Measurements from ENCODE around the gene SPP1. TPM values are rescaled to one million over a fixed set of nuclear protein-coding genes. Genes with fewer than 3 reads are reported as not detected.
"Not testable (repeated sequence)": the region's sequence is repeated elsewhere in the genome, so short reads cannot be mapped to it uniquely, and the experiment has no call there.

SPP1 gene
- total RNA-seq, 4 donors from 2014 or later = 1.4 to 13.6 (median 6.0) TPM; not detected in 1

DNA sequence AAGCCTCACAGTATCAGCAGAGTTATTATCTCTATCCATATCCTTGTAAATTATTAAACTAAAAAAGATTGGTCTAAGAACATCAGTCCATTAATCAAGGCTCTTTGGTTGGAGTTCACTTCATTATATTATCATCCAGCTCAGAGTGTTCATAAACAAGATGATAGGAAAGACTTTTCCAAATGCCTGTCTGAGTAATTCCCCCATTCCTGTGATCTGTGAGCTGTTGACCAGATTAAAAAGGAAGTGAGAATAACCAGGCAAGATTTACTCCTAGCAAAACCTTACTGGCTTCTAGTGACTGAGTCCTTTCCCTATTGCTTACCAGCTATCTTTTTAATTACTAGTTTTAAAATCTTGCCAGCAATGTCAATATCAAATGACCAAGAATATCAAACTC, 46.8 kb downstream of the SPP1 start:
- Histone ChIP-seq H3K9me3 (no peaks in the 10 kb centered on the region), H3K4me1 (peaks cover 10 to 17% of the 10 kb centered on the region in 2 donors), H3K27ac (no peak overlapping the region), H3K4me3 (no peak overlapping the region), H3K36me3 (no peaks in the 10 kb centered on the region), H3K27me3 (no peaks in the 10 kb centered on the region)
- in situ Hi-C loops (cut with MboI; ENCODE audit: low sequenced_read_pairs in 4 of 4) (loop anchor here in 1 of 4 donors (25.0 kb wide), 1 partner anchor 485 kb away; the partner anchor contains the start of gene SPARCL1), intact Hi-C loops (cut with DNase I; ENCODE audit: low total_unique reads) (no loop called here)
- TF ChIP-seq POLR2A (IDR thresholded peaks at IDR 0.05) (no peak), CTCF (IDR thresholded peaks at IDR 0.05 in 4 of 5, conservative IDR thresholded peaks at IDR 0.05 in 1 of 5) (no peak)
- no peak for DNase-seq
- no peak for ATAC-seq

DNA sequence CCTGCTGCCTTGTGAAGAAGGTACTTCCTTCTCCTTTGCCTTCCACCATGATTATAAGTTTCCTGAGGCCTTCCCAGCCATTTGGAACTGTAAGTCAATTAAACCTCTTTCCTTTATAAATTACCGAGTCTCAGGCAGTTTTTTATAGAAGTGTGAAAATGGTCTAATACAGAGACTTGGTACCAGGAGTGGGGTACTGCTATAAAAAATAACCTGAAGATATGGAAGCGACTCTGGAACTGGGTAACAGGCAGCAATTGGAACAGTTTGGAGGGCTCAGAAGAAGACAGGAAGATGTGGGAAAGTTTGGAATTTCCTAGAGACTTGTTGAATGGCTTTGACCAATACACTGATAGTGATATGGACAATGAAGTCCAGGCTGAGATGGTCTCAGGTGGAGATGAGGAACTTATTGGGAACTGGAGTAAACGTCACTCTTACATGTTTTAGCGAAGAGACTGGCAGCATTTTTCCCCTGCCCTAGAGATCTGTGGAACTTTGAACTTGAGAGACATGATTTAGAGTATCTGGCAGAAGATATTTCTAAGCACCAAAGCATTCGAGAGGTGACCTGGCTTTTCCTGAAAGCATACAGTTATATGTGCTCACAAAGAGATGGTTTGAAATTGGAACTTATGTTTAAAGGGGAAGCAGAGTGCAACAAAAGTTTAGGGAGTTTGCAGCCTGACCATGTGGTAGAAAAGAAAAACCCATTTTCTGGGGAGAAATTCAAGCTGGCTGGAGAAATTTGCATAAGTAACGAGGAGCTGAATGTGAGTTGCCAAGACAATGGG, 50.6 kb downstream of the SPP1 start:
- in situ Hi-C loops (cut with MboI; ENCODE audit: low sequenced_read_pairs in 4 of 4) = loop anchor here in 1 of 4 donors (25.0 kb wide), 1 partner anchor 486 kb away; the partner anchor contains the start of gene PYURF
- H3K9me3 ChIP-seq = not testable (repeated sequence)

GRCh38 chr4:88027611-88028608, 52.4 kb downstream of the SPP1 start:
- no peaks in the 10 kb centered on the region for H3K27me3 ChIP-seq
- no peaks in the 10 kb centered on the region for H3K36me3 ChIP-seq
- peak overlapping the region in 1 of 4 donors; percentile 5 for H3K27ac ChIP-seq
- no peak overlapping the region for H3K4me3 ChIP-seq
- no peaks in the 10 kb centered on the region for H3K9me3 ChIP-seq
- H3K4me1 ChIP-seq = no peaks in the 10 kb centered on the region
- DNase-seq (no peak), ATAC-seq (peak in 1 of 2 donors; percentile 36)
- intact Hi-C loops (cut with DNase I; ENCODE audit: low total_unique reads) (no loop called here), in situ Hi-C loops (cut with MboI; ENCODE audit: low sequenced_read_pairs in 4 of 4) (loop anchor here in 1 of 4 donors (25.0 kb wide), 1 partner anchor 484 kb away; the partner anchor contains the start of gene PYURF)
- TF ChIP-seq CTCF (IDR thresholded peaks at IDR 0.05 in 4 of 5, conservative IDR thresholded peaks at IDR 0.05 in 1 of 5) (no peak), POLR2A (IDR thresholded peaks at IDR 0.05) (no peak)

More for the DNA sequence above, 50.6 kb downstream of the SPP1 start:
- H3K4me1 ChIP-seq; DNase-seq; H3K36me3 ChIP-seq; intact Hi-C loops (cut with DNase I; ENCODE audit: low total_unique reads); H3K27me3 ChIP-seq; H3K27ac ChIP-seq; ATAC-seq; H3K4me3 ChIP-seq: not testable (repeated sequence)

GRCh38 chr4:88028946-88029345, 53.4 kb downstream of the SPP1 start:
- Histone ChIP-seq H3K27me3 (no peaks in the 10 kb centered on the region), H3K9me3 (no peaks in the 10 kb centered on the region), H3K27ac (no peak overlapping the region), H3K4me3 (no peak overlapping the region), H3K36me3 (no peaks in the 10 kb centered on the region), H3K4me1 (no peaks in the 10 kb centered on the region)
- ATAC-seq = no peak
- in situ Hi-C loops (cut with MboI; ENCODE audit: low sequenced_read_pairs in 4 of 4) = loop anchor here in 1 of 4 donors (25.0 kb wide), 1 partner anchor 483 kb away; the partner anchor contains the start of gene PYURF
- no peak for DNase-seq
- intact Hi-C loops (cut with DNase I; ENCODE audit: low total_unique reads) = no loop called here
- TF ChIP-seq POLR2A (IDR thresholded peaks at IDR 0.05) (no peak), CTCF (IDR thresholded peaks at IDR 0.05 in 4 of 5, conservative IDR thresholded peaks at IDR 0.05 in 1 of 5) (no peak)

All from gastrocnemius medialis (tissue), 4 donors.